A549 (cell line): ENCODE data around the gene PIK3CD. TPM values are rescaled to one million over a fixed set of nuclear protein-coding genes. Genes with fewer than 3 reads are reported as not detected.

ENCODE experiments used
- ATAC-seq, 2 experiments: fragments of 200-7000 bp in 1 of 2; fragments of >200 bp in 1 of 2; cut with Nextera tagmentation in 1 of 2; cut with Tn5 transposase in 1 of 2; 3 replicates each; pipeline versions ENCODE4 v1.8.0 to v1.9.1; 2018 to 2020; ENCODE audit warnings: mild to moderate bottlenecking in 1 of 2, moderate library complexity in 1 of 2
- CTCF ChIA-PET: fragments of 300-600 bp; sonication (Branson Sonifier 250); formaldehyde crosslinking; extraction: SDS; loops from one replicate; lab custom pipeline; 2021; ENCODE audit warnings: antibody characterized with exemption, inconsistent platforms; lab: Yijun Ruan, JAX
- POLR2A ChIA-PET: fragments of 350-600 bp; formaldehyde crosslinking; extraction: SDS; loops from one replicate; lab custom pipeline; 2021; ENCODE audit warnings: antibody characterized with exemption, inconsistent platforms; lab: Yijun Ruan, JAX
- DNase-seq, 2 experiments: peaks; one replicate each; pipeline versions ENCODE4 v3.0.0 to v3.0.0-alpha.2; 2011 to 2016; ENCODE audit warnings: low read depth in 1 of 2, low spot score in 1 of 2
- FAIRE-seq: peaks from 2 replicates; lab custom pipeline; 2011; peaks lifted over from hg19 to GRCh38; lab: Jason Lieb, UNC
- H3K27ac ChIP-seq, 2 experiments: fragments of >200 bp; sonication (Bioruptor Twin); formaldehyde crosslinking; 3 replicates each; pipeline ENCODE4 v1.5.1; 2016 to 2017
- H3K4me1 ChIP-seq: fragments of >200 bp; sonication (Bioruptor Twin); formaldehyde crosslinking; 3 replicates; pipeline ENCODE4 v1.6.1; 2016
- H3K4me2 ChIP-seq: fragments of >200 bp; sonication (Bioruptor Twin); formaldehyde crosslinking; 3 replicates; pipeline ENCODE4 v1.6.1; 2016
- H3K4me3 ChIP-seq: fragments of >200 bp; sonication (Bioruptor Twin); formaldehyde crosslinking; 3 replicates; pipeline ENCODE4 v1.5.1; 2016
- H3K9me3 ChIP-seq: fragments of >200 bp; sonication (Bioruptor Twin); formaldehyde crosslinking; 3 replicates; pipeline ENCODE4 v1.6.1; 2016
- BHLHE40 ChIP-seq: IDR thresholded peaks from 2 replicates; pipeline ENCODE4 v1.6.1; 2012; ENCODE audit warnings: low read depth, low read length, inconsistent platforms
- CBX2 ChIP-seq: fragments of 200-600 bp; sonication (generic); IDR thresholded peaks from 2 replicates; pipeline ENCODE4 v1.6.1; 2016; ENCODE audit warnings: low read depth, mild to moderate bottlenecking, borderline replicate concordance
- CBX8 ChIP-seq: fragments of 200-600 bp; sonication (generic); IDR thresholded peaks from 2 replicates; pipeline ENCODE4 v1.6.1; 2016
- CEBPB ChIP-seq, 2 experiments: fragments of >200 bp in 1 of 2; sonication (Bioruptor Twin) in 1 of 2; formaldehyde crosslinking in 1 of 2; IDR thresholded peaks; 2 replicates each; pipeline ENCODE4 v1.6.1; 2012 to 2016
- CHD2 ChIP-seq: fragments of 150-350 bp; IDR thresholded peaks from 2 replicates; pipeline ENCODE4 v1.6.1; 2014; ENCODE audit warnings: low read length; ENCODE audit not compliant: partially characterized antibody
- EHF ChIP-seq: fragments of 250-450 bp; sonication (Bioruptor Pico); IDR thresholded peaks from 2 replicates; pipeline ENCODE4 v1.5.0; 2020; ENCODE audit warnings: mild to moderate bottlenecking
- ESRRA ChIP-seq: fragments of 150-350 bp; IDR thresholded peaks from 2 replicates; pipeline ENCODE4 v1.6.1; 2014; ENCODE audit warnings: mild to moderate bottlenecking, low read length, borderline replicate concordance
- HOXA7 ChIP-seq: fragments of 250-450 bp; sonication (Bioruptor Pico); IDR thresholded peaks from 2 replicates; pipeline ENCODE4 v1.5.0; 2020; ENCODE audit warnings: mild to moderate bottlenecking, moderate library complexity
- MYC ChIP-seq: IDR thresholded peaks from 2 replicates; pipeline ENCODE4 v1.6.1; 2012; ENCODE audit warnings: mild to moderate bottlenecking, inconsistent platforms, low read length, improper control_type of control experiment, borderline replicate concordance
- NPAS2 ChIP-seq: fragments of 250-450 bp; sonication (Bioruptor Pico); IDR thresholded peaks from 2 replicates; pipeline ENCODE4 v1.8.0; 2022; ENCODE audit warnings: mild to moderate bottlenecking, moderate library complexity, borderline replicate concordance
- PHF8 ChIP-seq: fragments of 200-600 bp; sonication (generic); IDR thresholded peaks from 2 replicates; pipeline ENCODE4 v1.6.1; 2016; ENCODE audit warnings: low read depth, mild to moderate bottlenecking, antibody characterized with exemption, moderate library complexity, borderline replicate concordance
- POLR2AphosphoS2 ChIP-seq: conservative IDR thresholded peaks from 2 replicates; pipeline ENCODE4 v1.6.1; 2012; ENCODE audit warnings: low read length, improper control_type of control experiment, inconsistent platforms
- RNF2 ChIP-seq: fragments of 200-600 bp; sonication (generic); IDR thresholded peaks from 2 replicates; pipeline ENCODE4 v1.6.1; 2016; ENCODE audit warnings: low read depth, mild to moderate bottlenecking, antibody characterized with exemption, moderate library complexity, borderline replicate concordance
- TP53 ChIP-seq: fragments of 250-450 bp; sonication (Bioruptor Pico); IDR thresholded peaks from 2 replicates; pipeline ENCODE4 v1.5.0; 2021; ENCODE audit warnings: mild to moderate bottlenecking, moderate library complexity
- ZNF302 ChIP-seq: fragments of 250-450 bp; sonication (Bioruptor Pico); IDR thresholded peaks from 2 replicates; pipeline ENCODE4 v1.9.0; 2021; ENCODE audit warnings: inconsistent platforms, mild to moderate bottlenecking, moderate library complexity
- WGBS: methylation state at CpG from one replicate; pipeline ENCODE4 v1.1.6; 2017; ENCODE audit errors: missing lambda C conversion rate; 5-methylcytosine and 5-hydroxymethylcytosine counted together
- polyA plus RNA-seq, 4 experiments: library from polyadenylated mRNA; depleted of rRNA in 3 of 4; stranded (reverse); fragments of >200 nt; fragmentation: RNase III in 1 of 4; extraction: RNeasy Plus Mini Kit Qiagen cat#74134 plus additional on column Dnase treatment in 1 of 4; gene quantifications; 2 replicates in 3 of 4; 3 replicates in 1 of 4; pipeline ENCODE4 v1.2.3, GENCODE V29; 2011 to 2017

PIK3CD gene
- polyA plus RNA-seq, 2 of the 4 experiments (the other 2 are of a cell fraction) = 2.4 to 3.5 TPM

- no peak for TF ChIP-seq PHF8
- no peak for TF ChIP-seq EHF (CRISPR knock-in tag)
- TF ChIP-seq POLR2AphosphoS2 = no peak
Observed at GRCh38 chr1:9648171-9648570, 3.4 kb upstream of the PIK3CD start (continued).

- FAIRE-seq = no peak
- TF ChIP-seq ZNF302 (CRISPR knock-in tag) (no peak), CEBPB (IDR thresholded peaks at IDR 0.05) (no peak), RNF2 (no peak), POLR2AphosphoS2 (no peak), CHD2 (no peak)
- Histone ChIP-seq H3K4me3 (no peak overlapping the region), H3K27ac (no peak overlapping the region), H3K9me3 (no peaks in the 10 kb centered on the region), H3K4me1 (no peaks in the 10 kb centered on the region), H3K4me2 (no peak overlapping the region)
- POLR2A ChIA-PET = no interaction called here
- WGBS = 68% methylated on average over 3 of the region's 3 CpGs
- DNase-seq = no peak
- no peak for ATAC-seq
- CTCF ChIA-PET = interaction anchor here (0.6 to 3.0 kb wide), 3 partner anchors 18 to 36 kb away, joined by 3 to 8 read pairs (median 5); no protein-coding TSS in a partner anchor
Observed at GRCh38 chr1:9649769-9650168, 1.8 kb upstream of the PIK3CD start.

DNA sequence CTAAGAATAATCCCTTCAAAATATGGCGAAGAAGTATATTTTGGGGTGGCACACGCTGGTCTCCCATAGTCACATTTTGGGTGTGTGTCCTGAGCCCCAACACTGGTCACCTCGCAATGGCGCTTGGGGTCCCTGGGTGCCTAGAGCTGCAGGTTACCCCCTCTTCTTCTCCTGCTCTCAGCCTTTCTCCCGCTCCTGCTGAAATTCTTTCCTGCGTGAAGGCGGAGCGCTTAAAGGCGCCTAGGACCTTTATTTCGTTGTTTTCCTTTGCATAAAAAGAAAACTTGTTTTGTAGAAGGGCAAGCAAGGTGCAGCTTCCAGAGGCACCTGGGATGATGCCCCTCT is 339 bp upstream of the PIK3CD start:
- Histone ChIP-seq H3K4me2 (peak overlapping the region; percentile 96), H3K27ac (no peak overlapping the region), H3K9me3 (no peaks in the 10 kb centered on the region), H3K4me3 (peak overlapping the region; percentile 47; the same call in 2 of the 3 replicates), H3K4me1 (no peaks in the 10 kb centered on the region)
- ATAC-seq (no peak), DNase-seq (no peak), FAIRE-seq (no peak)
- CTCF ChIA-PET = interaction anchor here (0.6 to 3.0 kb wide), 3 partner anchors 16 to 123 kb away, joined by 3 to 8 read pairs (median 8); no protein-coding TSS in a partner anchor
- WGBS = 50% methylated on average over 10 of the region's 10 CpGs
- TF ChIP-seq CBX8 (peak; percentile 67; the same call in 1 of the 2 replicates), PHF8 (no peak)
- POLR2A ChIA-PET = interaction anchor here (0.7 kb wide), 1 partner anchor 1300 kb away, joined by 3 read pairs; no protein-coding TSS in a partner anchor

DNA sequence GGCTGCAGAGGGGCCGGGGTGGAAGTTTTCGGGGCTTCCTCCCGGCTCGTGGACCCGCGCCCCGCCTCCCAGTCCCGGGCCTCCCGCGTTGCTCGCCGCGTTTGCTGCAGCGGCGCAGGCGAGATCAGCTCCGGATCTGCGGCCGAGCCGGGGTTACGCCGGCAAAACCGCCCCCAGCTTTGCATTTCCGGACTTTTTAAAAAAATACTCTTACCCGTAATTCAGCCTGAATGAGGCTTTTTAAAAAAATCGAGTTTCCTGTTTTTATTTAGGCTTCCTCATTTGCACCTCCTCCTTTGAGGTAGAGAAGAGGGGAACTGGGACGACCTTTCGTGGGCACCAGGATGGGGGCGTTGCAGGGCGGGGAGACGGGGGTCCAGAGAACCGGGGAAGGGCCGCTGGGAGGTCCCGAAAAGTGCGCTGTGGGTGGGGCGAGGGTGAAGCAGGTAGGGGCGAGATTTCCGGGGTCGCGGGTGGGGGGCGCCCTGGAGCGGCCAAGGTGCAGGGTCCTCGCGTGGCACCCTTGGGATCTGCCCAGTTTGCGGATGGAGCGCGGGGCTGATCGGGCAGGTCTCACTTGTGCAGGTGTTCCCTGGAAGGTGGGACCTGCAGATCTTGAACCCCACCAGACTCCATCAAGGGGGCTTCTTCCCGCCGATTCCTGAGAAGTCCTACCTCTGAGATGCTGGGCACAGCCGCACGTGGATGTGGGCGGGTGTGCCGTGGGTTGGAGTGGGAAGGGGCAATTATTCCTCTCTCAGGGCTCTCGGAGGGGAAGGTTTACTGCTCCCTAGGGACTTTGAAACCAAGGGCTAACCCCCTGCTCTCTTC is 1.1 kb downstream of the PIK3CD start:
- Histone ChIP-seq H3K4me1 (no peaks in the 10 kb centered on the region), H3K4me3 (peak overlapping the region; percentile 47), H3K27ac (peak overlapping the region in 1 of 2 experiments; percentile 55; a peak in 2 of 6 replicates), H3K4me2 (peak overlapping the region; percentile 96), H3K9me3 (no peaks in the 10 kb centered on the region)
- WGBS = 47% methylated on average over 19 of the region's 55 CpGs
- FAIRE-seq = no peak
- TF ChIP-seq ESRRA (no peak), CBX2 (no peak), NPAS2 (CRISPR knock-in tag) (no peak), BHLHE40 (no peak), RNF2 (no peak), TP53 (CRISPR knock-in tag) (no peak), MYC (no peak)
- ATAC-seq = peak; percentile 12 to 45; a peak in 3 of 6 replicates
- no peak for DNase-seq
- CTCF ChIA-PET = interaction anchor here (0.6 to 3.0 kb wide), 5 partner anchors 11 to 69 kb away, joined by 3 to 8 read pairs (median 6); no protein-coding TSS in a partner anchor
- POLR2A ChIA-PET = no interaction called here

DNA sequence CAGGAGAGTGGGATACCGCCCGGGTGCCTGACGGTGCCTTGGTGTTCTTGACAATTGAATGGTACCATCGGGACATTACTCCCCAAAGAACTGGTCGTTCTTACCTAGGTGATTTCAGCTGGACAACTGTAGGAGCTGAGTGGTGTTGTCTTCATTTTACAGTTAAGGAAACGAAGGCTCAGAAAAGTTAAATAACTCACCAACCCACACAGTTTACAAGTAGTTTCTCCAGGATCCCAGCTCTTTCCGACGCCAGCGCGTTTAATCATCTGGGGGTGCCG is 1.6 kb downstream of the PIK3CD start:
- ChIA-PET POLR2A (interaction anchor here (0.6 kb wide), 1 partner anchor 9 kb away, joined by 3 read pairs; no protein-coding TSS in a partner anchor), CTCF (interaction anchor here (1.3 to 2.4 kb wide), 2 partner anchors 11 to 68 kb away, joined by 4 to 6 read pairs; no protein-coding TSS in a partner anchor)

More for the DNA sequence above, 1.6 kb downstream of the PIK3CD start:
- FAIRE-seq (no peak), DNase-seq (no peak), ATAC-seq (no peak)
- Histone ChIP-seq H3K4me3 (no peak overlapping the region), H3K4me2 (no peak overlapping the region), H3K4me1 (no peaks in the 10 kb centered on the region), H3K27ac (no peak overlapping the region), H3K9me3 (no peaks in the 10 kb centered on the region)
- WGBS = 74% methylated on average over 11 of the region's 11 CpGs
- TF ChIP-seq HOXA7 (no peak), CEBPB (IDR thresholded peaks at IDR 0.05) (no peak)
